IPS-15b (cell line): Measurements from ENCODE around the gene ARHGAP26.

Experiments
- H3K27me3 ChIP-seq: one replicate; pipeline ENCODE4 v1.6.1; 2013; ENCODE audit warnings: low read length; ENCODE audit not compliant: control insufficient read depth, insufficient read depth
- H3K36me3 ChIP-seq: one replicate; pipeline ENCODE4 v1.6.1; 2013; ENCODE audit warnings: low read length; ENCODE audit not compliant: control insufficient read depth, insufficient read depth
- H3K4me1 ChIP-seq: one replicate; pipeline ENCODE4 v1.6.1; 2013; ENCODE audit warnings: mild to moderate bottlenecking, low read length; ENCODE audit not compliant: control insufficient read depth, insufficient read depth
- H3K4me3 ChIP-seq: one replicate; pipeline ENCODE4 v1.5.1; 2013; ENCODE audit warnings: low read depth, low read length
- H3K9ac ChIP-seq: one replicate; pipeline ENCODE4 v1.6.1; 2013; ENCODE audit warnings: low read depth, mild to moderate bottlenecking, low read length
- H3K9me3 ChIP-seq: one replicate; pipeline ENCODE4 v1.6.1; 2013; ENCODE audit warnings: mild to moderate bottlenecking, low read length; ENCODE audit not compliant: control insufficient read depth, insufficient read depth

ARHGAP26 gene

GRCh38 chr5:143168921-143169810 lies 399.0 kb downstream of the ARHGAP26 start:
- H3K9ac ChIP-seq: no peak overlapping the region

GRCh38 chr5:143170104-143170503 lies 399.9 kb downstream of the ARHGAP26 start:
- Histone ChIP-seq H3K4me3 (no peak overlapping the region), H3K4me1 (peaks cover 13% of the 10 kb centered on the region), H3K9me3 (no peaks in the 10 kb centered on the region), H3K27me3 (no peaks in the 10 kb centered on the region), H3K9ac (no peak overlapping the region), H3K36me3 (no peaks in the 10 kb centered on the region)

More at GRCh38 chr5:143168921-143169810, 399.0 kb downstream of the ARHGAP26 start:
- Histone ChIP-seq H3K27me3 (no peaks in the 10 kb centered on the region), H3K4me3 (no peak overlapping the region), H3K4me1 (peaks cover 9% of the 10 kb centered on the region), H3K9me3 (no peaks in the 10 kb centered on the region), H3K36me3 (no peaks in the 10 kb centered on the region)

GRCh38 chr5:143170977-143171376 lies 400.8 kb downstream of the ARHGAP26 start:
- Histone ChIP-seq H3K36me3 (no peaks in the 10 kb centered on the region), H3K27me3 (no peaks in the 10 kb centered on the region), H3K9ac (no peak overlapping the region), H3K9me3 (no peaks in the 10 kb centered on the region), H3K4me3 (no peak overlapping the region), H3K4me1 (peaks cover 13% of the 10 kb centered on the region)

GRCh38 chr5:143172739-143173138 lies 402.6 kb downstream of the ARHGAP26 start:
- Histone ChIP-seq H3K9me3 (no peaks in the 10 kb centered on the region), H3K36me3 (no peaks in the 10 kb centered on the region), H3K9ac (no peak overlapping the region), H3K4me1 (peaks cover 13% of the 10 kb centered on the region), H3K4me3 (no peak overlapping the region), H3K27me3 (no peaks in the 10 kb centered on the region)

- no peak overlapping the region for H3K4me3 ChIP-seq
- no peak overlapping the region for H3K9ac ChIP-seq
- peaks cover 13% of the 10 kb centered on the region for H3K4me1 ChIP-seq
- no peaks in the 10 kb centered on the region for H3K36me3 ChIP-seq
- H3K27me3 ChIP-seq: no peaks in the 10 kb centered on the region
- no peaks in the 10 kb centered on the region for H3K9me3 ChIP-seq
These were observed 403.1 kb downstream of the ARHGAP26 start for GRCh38 chr5:143173139-143173889.

GRCh38 chr5:143174714-143175398 lies 404.7 kb downstream of the ARHGAP26 start:
- Histone ChIP-seq H3K4me1 (peaks cover 13% of the 10 kb centered on the region), H3K9me3 (no peaks in the 10 kb centered on the region), H3K9ac (no peak overlapping the region), H3K27me3 (no peaks in the 10 kb centered on the region), H3K4me3 (no peak overlapping the region), H3K36me3 (no peaks in the 10 kb centered on the region)

- Histone ChIP-seq H3K36me3 (no peaks in the 10 kb centered on the region), H3K4me3 (no peak overlapping the region), H3K4me1 (peaks cover 13% of the 10 kb centered on the region), H3K9ac (no peak overlapping the region), H3K27me3 (no peaks in the 10 kb centered on the region), H3K9me3 (no peaks in the 10 kb centered on the region)
These were observed 405.9 kb downstream of the ARHGAP26 start for GRCh38 chr5:143176048-143176447.

GRCh38 chr5:143177263-143177983 lies 407.2 kb downstream of the ARHGAP26 start:
- Histone ChIP-seq H3K9me3 (no peaks in the 10 kb centered on the region), H3K9ac (no peak overlapping the region), H3K4me3 (no peak overlapping the region), H3K36me3 (no peaks in the 10 kb centered on the region), H3K4me1 (peaks cover 13% of the 10 kb centered on the region), H3K27me3 (no peaks in the 10 kb centered on the region)

- Histone ChIP-seq H3K4me1 (peaks cover 3% of the 10 kb centered on the region), H3K36me3 (no peaks in the 10 kb centered on the region), H3K9ac (no peak overlapping the region), H3K9me3 (no peaks in the 10 kb centered on the region), H3K4me3 (no peak overlapping the region), H3K27me3 (no peaks in the 10 kb centered on the region)
These were observed 409.1 kb downstream of the ARHGAP26 start for GRCh38 chr5:143179126-143179740.

- H3K9ac ChIP-seq: no peak overlapping the region
- no peaks in the 10 kb centered on the region for H3K9me3 ChIP-seq
- H3K36me3 ChIP-seq: no peaks in the 10 kb centered on the region
- H3K4me3 ChIP-seq: no peak overlapping the region
- no peaks in the 10 kb centered on the region for H3K27me3 ChIP-seq
- no peaks in the 10 kb centered on the region for H3K4me1 ChIP-seq
These were observed 410.6 kb downstream of the ARHGAP26 start for GRCh38 chr5:143180751-143181150.

- H3K36me3 ChIP-seq: no peaks in the 10 kb centered on the region
- no peak overlapping the region for H3K9ac ChIP-seq
- H3K4me3 ChIP-seq: no peak overlapping the region
- H3K9me3 ChIP-seq: no peaks in the 10 kb centered on the region
- no peaks in the 10 kb centered on the region for H3K27me3 ChIP-seq
- H3K4me1 ChIP-seq: no peaks in the 10 kb centered on the region
These were observed 411.0 kb downstream of the ARHGAP26 start for GRCh38 chr5:143181173-143181572.
